Suprapubic skin (tissue), 4 donors: ENCODE measurements around the gene ADAMTS16.

ENCODE experiments used
- EP300 ChIP-seq: sonication (generic); formaldehyde crosslinking; IDR thresholded peaks from one replicate; pipeline ENCODE4 v1.6.1; 2017; ENCODE audit warnings: antibody characterized with exemption
- POLR2A ChIP-seq, 2 donors: fragments of 450-650 bp; IDR thresholded peaks; one replicate each; pipeline ENCODE4 v1.6.1; 2017; ENCODE audit warnings: antibody characterized with exemption in 2 of 2, mild to moderate bottlenecking in 2 of 2, moderate library complexity in 2 of 2
- POLR2AphosphoS5 ChIP-seq, 3 donors: sonication (generic); formaldehyde crosslinking; IDR thresholded peaks; one replicate each; pipeline ENCODE4 v1.6.1; 2017; ENCODE audit warnings: antibody characterized with exemption in 3 of 3
- TF ChIP-seq, protein P1 (sequence below), 2 donors: fragments of 200-600 bp in 1 of 2; fragments of 450-650 bp in 1 of 2; sonication (generic) in 1 of 2; IDR thresholded peaks; one replicate each; pipeline ENCODE4 v1.5.1; 2016 to 2019; ENCODE audit warnings: antibody characterized with exemption in 2 of 2, mild to moderate bottlenecking in 1 of 2, moderate library complexity in 1 of 2

DNA sequence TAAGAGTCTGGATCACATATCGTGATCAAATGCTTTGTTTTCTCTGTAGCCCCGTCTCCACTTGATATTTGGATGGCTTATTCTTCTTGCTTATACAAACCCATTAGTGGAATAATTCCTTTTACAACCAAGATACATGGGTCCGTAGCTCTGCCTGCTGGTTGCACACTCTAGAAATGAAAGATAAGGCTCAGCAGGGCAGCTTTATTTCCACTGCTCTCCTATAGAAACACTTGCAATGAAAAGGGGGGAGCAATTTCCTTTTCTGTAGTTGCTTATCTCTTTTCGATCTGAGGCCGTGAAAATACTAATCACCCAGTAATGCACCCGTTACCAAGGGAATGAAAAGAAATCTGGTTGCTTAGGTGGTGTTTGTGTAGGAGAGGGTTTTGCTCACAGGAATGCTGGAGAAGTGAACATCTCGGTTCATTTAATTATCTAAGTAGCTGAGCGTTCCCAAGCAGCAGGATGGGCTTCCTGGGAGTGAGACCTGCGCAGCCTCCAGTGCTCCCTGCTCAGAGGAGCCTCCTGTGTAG is 131.7 kb downstream of the ADAMTS16 start:
- TF ChIP-seq, protein P1, sequence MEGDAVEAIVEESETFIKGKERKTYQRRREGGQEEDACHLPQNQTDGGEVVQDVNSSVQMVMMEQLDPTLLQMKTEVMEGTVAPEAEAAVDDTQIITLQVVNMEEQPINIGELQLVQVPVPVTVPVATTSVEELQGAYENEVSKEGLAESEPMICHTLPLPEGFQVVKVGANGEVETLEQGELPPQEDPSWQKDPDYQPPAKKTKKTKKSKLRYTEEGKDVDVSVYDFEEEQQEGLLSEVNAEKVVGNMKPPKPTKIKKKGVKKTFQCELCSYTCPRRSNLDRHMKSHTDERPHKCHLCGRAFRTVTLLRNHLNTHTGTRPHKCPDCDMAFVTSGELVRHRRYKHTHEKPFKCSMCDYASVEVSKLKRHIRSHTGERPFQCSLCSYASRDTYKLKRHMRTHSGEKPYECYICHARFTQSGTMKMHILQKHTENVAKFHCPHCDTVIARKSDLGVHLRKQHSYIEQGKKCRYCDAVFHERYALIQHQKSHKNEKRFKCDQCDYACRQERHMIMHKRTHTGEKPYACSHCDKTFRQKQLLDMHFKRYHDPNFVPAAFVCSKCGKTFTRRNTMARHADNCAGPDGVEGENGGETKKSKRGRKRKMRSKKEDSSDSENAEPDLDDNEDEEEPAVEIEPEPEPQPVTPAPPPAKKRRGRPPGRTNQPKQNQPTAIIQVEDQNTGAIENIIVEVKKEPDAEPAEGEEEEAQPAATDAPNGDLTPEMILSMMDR (IDR thresholded peaks at IDR 0.05), result no peak
- no peak for TF ChIP-seq EP300
- TF ChIP-seq POLR2AphosphoS5 (IDR thresholded peaks at IDR 0.05), result no peak
- no peak for TF ChIP-seq POLR2A (IDR thresholded peaks at IDR 0.05)
